ENCODE results near the gene HECTD2.

DNA sequence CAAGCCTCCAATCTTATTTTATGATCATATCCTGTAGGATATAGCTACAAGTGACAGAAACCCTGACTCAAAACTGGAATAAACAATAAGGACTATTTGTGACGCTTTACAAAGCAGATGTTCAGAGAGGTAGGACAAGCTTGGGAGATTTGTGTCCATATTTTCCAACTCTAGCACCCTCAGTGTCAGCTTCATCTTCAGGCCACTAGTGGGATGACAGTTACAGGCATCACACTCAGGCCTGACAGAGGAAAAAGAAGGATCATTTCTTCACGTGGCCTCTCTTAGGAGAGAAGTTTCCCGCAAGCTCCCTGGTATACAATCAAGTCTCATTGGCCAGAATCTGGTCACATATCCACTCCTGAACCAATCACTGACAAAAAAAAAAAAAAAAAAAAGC, 148.3 kb downstream of the HECTD2 start:
- TF ChIP-seq CHD2 (IDR thresholded peaks at IDR 0.05; ENCODE audit: low read length): no peak
- TF ChIP-seq POLR2A (IDR thresholded peaks at IDR 0.05; ENCODE audit: control extremely low read depth in 1 of 2, low read depth in 2 of 2, low read length in 2 of 2): no peak
- no peak for TF ChIP-seq KDM1A (IDR thresholded peaks at IDR 0.05; ENCODE audit: borderline replicate concordance, low read length)
- no peak for TF ChIP-seq EP300 (IDR thresholded peaks at IDR 0.05; ENCODE audit: borderline replicate concordance in 1 of 2, low read depth in 2 of 2, low read length in 2 of 2)

Measured in H1 (cell line).